ENCODE data around the gene LENG8. TPM values are rescaled to one million over a fixed set of nuclear protein-coding genes. Genes with fewer than 3 reads are reported as not detected.
"Not testable (repeated sequence)": the region's sequence is repeated elsewhere in the genome, so short reads cannot be mapped to it uniquely, and the experiment has no call there.

Gene LENG8
- total and polyA plus RNA-seq, 5 donors, result 66.2 to 87.4 (median 75.4) TPM

- H3K27me3 ChIP-seq (ENCODE audit: control insufficient read depth, insufficient read depth); intact Hi-C loops (cut with DNase I); H3K4me1 ChIP-seq (ENCODE audit: control insufficient read depth, insufficient read depth, low read length); H3K27ac ChIP-seq (ENCODE audit: low read length); H3K4me3 ChIP-seq (ENCODE audit: low read length); DNase-seq; H3K9me3 ChIP-seq (ENCODE audit: control insufficient read depth, low read length): not testable (repeated sequence)
- WGBS, result 59% methylated on average over 9 of the region's 21 CpGs
- peak in 1 of 2 donors; percentile 17 for ATAC-seq
Observed at GRCh38 chr19:54509200-54509940, 60.4 kb downstream of the LENG8 start.

Other genes with a start within 250 kb of the LENG8 start
- gene RPS9, start 248.3 kb upstream of the LENG8 start, total RNA-seq, result 100 to 1,000 TPM; 704 to 879 (median 833) TPM
- gene RPS9, start 248.3 kb upstream of the LENG8 start, polyA plus RNA-seq, result 1,572 TPM
- 1 to 10 TPM; 2.5 to 5.7 (median 4.9) TPM for gene LILRB3, start 226.2 kb upstream of the LENG8 start, total RNA-seq
- gene LILRB3, start 226.2 kb upstream of the LENG8 start, polyA plus RNA-seq, result 0.95 TPM
- 1 to 10 TPM; 1.9 to 3.9 (median 2.5) TPM for gene LILRA6, start 206.4 kb upstream of the LENG8 start, total RNA-seq
- gene LILRA6, start 206.4 kb upstream of the LENG8 start, polyA plus RNA-seq, result 1.00 TPM
- 10 to 100 TPM; 10.1 to 18.6 (median 12.4) TPM for gene LILRB5, start 191.9 kb upstream of the LENG8 start, total RNA-seq
- 6.0 TPM for gene LILRB5, start 191.9 kb upstream of the LENG8 start, polyA plus RNA-seq
- 1 to 10 TPM; 2.8 to 5.0 (median 4.8) TPM for gene LILRB2, start 168.1 kb upstream of the LENG8 start, total RNA-seq
- 1.9 TPM for gene LILRB2, start 168.1 kb upstream of the LENG8 start, polyA plus RNA-seq
- 1 to 10 TPM; 1.7 to 2.7 (median 2.2) TPM for gene LILRA5, start 136.0 kb upstream of the LENG8 start, total RNA-seq
- gene LILRA5, start 136.0 kb upstream of the LENG8 start, polyA plus RNA-seq, result 0.61 TPM
- not detected for gene LILRA4, start 110.0 kb upstream of the LENG8 start, total RNA-seq
- gene LILRA4, start 110.0 kb upstream of the LENG8 start, polyA plus RNA-seq, result not detected
- 1 to 10 TPM; 6.8 to 9.1 (median 8.1) TPM for gene LAIR1, start 84.3 kb upstream of the LENG8 start, total RNA-seq
- gene LAIR1, start 84.3 kb upstream of the LENG8 start, polyA plus RNA-seq, result 2.9 TPM
- 1 to 10 TPM; 2.4 to 3.0 (median 2.9) TPM for gene TTYH1, start 33.7 kb upstream of the LENG8 start, total RNA-seq
- 3.6 TPM for gene TTYH1, start 33.7 kb upstream of the LENG8 start, polyA plus RNA-seq
- gene LENG9, start 14.6 kb downstream of the LENG8 start, total RNA-seq, result 1 to 10 TPM; 2.1 to 4.1 (median 2.7) TPM
- 2.3 TPM for gene LENG9, start 14.6 kb downstream of the LENG8 start, polyA plus RNA-seq
- 10 to 100 TPM; 10.4 to 22.5 (median 12.8) TPM for gene CDC42EP5, start 24.1 kb downstream of the LENG8 start, total RNA-seq
- 10.8 TPM for gene CDC42EP5, start 24.1 kb downstream of the LENG8 start, polyA plus RNA-seq
- not detected for gene LAIR2, start 53.6 kb downstream of the LENG8 start, total RNA-seq
- not detected for gene LAIR2, start 53.6 kb downstream of the LENG8 start, polyA plus RNA-seq
- 1 to 10 TPM; 1.6 to 5.6 (median 3.4) TPM for gene LILRA2, start 124.6 kb downstream of the LENG8 start, total RNA-seq
- 0.88 TPM for gene LILRA2, start 124.6 kb downstream of the LENG8 start, polyA plus RNA-seq
- gene LILRA1, start 144.4 kb downstream of the LENG8 start, total RNA-seq, result 1 to 10 TPM in 2 of 4 donors, under 1 TPM in 2; 0.64 to 1.5 (median 1.0) TPM
- gene LILRA1, start 144.4 kb downstream of the LENG8 start, polyA plus RNA-seq, result 0.20 TPM
- gene LILRB1, start 181.3 kb downstream of the LENG8 start, total RNA-seq, result 1 to 10 TPM; 2.4 to 4.1 (median 2.7) TPM
- 1.2 TPM for gene LILRB1, start 181.3 kb downstream of the LENG8 start, polyA plus RNA-seq
- gene LILRB4, start 213.8 kb downstream of the LENG8 start, total RNA-seq, result 1 to 10 TPM; 3.0 to 5.3 (median 4.6) TPM
- gene LILRB4, start 213.8 kb downstream of the LENG8 start, polyA plus RNA-seq, result 1.4 TPM

All from right cardiac atrium (tissue), 5 donors.